Pericardium fibroblast (primary cell): ENCODE measurements around the gene CPA3. TPM values are rescaled to one million over a fixed set of nuclear protein-coding genes. Genes with fewer than 3 reads are reported as not detected.

ENCODE experiments used
- total RNA-seq: library from RNA; depleted of rRNA; stranded (reverse); fragments of >200 nt; gene quantifications from 2 replicates; pipeline ENCODE4 v1.2.3, GENCODE V29; 2015

The CPA3 gene, protein sequence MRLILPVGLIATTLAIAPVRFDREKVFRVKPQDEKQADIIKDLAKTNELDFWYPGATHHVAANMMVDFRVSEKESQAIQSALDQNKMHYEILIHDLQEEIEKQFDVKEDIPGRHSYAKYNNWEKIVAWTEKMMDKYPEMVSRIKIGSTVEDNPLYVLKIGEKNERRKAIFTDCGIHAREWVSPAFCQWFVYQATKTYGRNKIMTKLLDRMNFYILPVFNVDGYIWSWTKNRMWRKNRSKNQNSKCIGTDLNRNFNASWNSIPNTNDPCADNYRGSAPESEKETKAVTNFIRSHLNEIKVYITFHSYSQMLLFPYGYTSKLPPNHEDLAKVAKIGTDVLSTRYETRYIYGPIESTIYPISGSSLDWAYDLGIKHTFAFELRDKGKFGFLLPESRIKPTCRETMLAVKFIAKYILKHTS
- total RNA-seq, result not detected in 2 replicates

DNA sequence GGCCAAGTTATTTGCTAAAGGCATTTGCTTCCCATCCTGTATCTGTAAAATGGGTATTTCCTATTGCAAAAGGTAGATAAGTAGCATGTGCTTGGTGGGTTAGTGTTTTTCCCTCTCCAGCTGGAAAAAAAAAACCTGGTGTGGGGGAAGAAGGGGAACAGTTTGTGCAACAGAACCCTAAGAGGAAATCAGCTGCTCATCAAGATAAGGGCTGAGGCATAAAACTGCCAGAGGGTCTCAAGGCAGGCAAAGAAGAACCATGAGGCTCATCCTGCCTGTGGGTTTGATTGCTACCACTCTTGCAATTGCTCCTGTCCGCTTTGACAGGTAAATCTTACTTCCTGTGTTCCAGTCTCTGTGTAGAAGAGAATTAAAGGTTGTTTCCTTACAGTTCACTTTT is at the start of gene CPA3:
CPA3 (plus strand) TSS at position 248 of the 400 bp plus-strand sequence; CDS start at position 260, 12 bp downstream.

DNA sequence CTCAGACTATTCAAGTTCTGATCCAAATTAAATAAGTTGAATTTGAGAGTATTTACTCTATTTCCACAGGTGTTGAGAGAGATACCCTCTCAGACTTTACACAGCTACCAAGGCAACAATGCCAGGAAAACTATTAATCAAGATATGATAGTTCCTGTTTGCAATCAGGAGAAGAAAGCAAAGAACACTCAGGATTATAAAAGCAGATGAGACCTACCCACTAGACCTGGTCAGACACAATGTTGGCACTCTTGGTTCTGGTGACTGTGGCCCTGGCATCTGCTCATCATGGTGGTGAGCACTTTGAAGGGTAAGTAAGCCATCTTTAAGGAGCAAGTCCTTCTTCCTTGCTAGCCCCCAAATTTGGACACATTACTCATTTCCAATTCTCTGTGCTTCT is 37.5 kb upstream of the CPA3 start, which contains the start of gene CPB1:
CPB1 (plus strand) TSS at position 227 of the 400 bp plus-strand sequence; CDS start at position 240, 13 bp downstream.

Other genes with a start within 250 kb of the CPA3 start
- gene AGTR1, start 167.4 kb upstream of the CPA3 start, total RNA-seq, result 4.3 and 15.6 TPM in 2 replicates
- 1.6 TPM in 1 of 2 replicates, not detected in the other for gene CPB1, start 37.5 kb upstream of the CPA3 start, total RNA-seq
- gene GYG1, start 126.2 kb downstream of the CPA3 start, total RNA-seq, result 31.7 and 66.7 TPM in 2 replicates
- 15.7 and 19.4 TPM in 2 replicates for gene HLTF, start 221.2 kb downstream of the CPA3 start, total RNA-seq